Measurements from ENCODE around the gene ADCY4.
A peak's percentile ranks its signal among the peaks of the same experiment; 100 is the strongest.

The ADCY4 gene

DNA sequence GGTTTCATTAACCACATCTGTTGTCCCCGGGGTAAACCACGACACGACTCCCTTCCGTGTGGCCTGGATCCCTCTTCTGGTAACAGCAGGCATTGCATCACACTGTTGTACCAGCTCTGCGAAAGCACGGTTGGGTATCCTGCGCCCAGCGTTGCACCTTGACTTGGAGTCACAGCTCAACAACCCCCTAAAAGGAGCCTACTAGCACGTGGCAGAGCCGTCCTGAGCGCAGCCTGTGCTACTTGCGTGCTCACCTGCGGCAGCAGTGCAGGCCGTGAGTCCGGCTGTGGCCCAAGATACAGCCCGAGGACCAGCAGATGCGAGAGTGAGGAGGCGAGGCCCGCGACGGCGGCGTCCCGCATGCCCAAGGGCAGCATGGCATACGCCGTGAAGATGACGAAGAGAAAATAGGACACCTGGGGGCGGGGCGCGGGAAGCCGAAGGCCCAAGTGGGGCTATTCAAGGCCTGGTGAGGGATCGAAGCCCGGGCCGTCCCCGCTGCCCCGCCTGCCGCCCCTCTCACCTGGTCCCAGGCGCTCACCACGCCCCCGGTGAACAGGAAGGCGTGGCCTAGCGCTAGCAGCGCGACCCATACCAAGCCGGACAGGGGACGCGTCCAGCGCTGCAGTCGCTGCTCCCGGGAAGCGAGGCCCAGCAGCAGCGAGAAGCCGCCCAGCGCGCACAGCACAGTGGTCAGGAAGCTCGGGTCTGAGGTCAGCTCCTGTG lies 2.4 kb downstream of the ADCY4 start:
- no peaks in the 10 kb centered on the region for H3K9me3 ChIP-seq (ENCODE audit: insufficient read depth, low read length)
- no peaks in the 10 kb centered on the region for H3K9me2 ChIP-seq (replicated peaks; ENCODE audit: insufficient read depth, low read length)
- no peak overlapping the region for H2AFZ ChIP-seq (ENCODE audit: low read depth, low read length, severe bottlenecking)
- no peak overlapping the region for H3K9ac ChIP-seq (ENCODE audit: low read length)
- no peaks in the 10 kb centered on the region for H3K27me3 ChIP-seq (ENCODE audit: low read length)
- H3K4me3 ChIP-seq (ENCODE audit: insufficient read depth, low read length, poor library complexity, severe bottlenecking), result no peak overlapping the region
- TF ChIP-seq EZH2phosphoT487 (conservative IDR thresholded peaks at IDR 0.05; ENCODE audit: low read length), result no peak
- TF ChIP-seq, protein P1, sequence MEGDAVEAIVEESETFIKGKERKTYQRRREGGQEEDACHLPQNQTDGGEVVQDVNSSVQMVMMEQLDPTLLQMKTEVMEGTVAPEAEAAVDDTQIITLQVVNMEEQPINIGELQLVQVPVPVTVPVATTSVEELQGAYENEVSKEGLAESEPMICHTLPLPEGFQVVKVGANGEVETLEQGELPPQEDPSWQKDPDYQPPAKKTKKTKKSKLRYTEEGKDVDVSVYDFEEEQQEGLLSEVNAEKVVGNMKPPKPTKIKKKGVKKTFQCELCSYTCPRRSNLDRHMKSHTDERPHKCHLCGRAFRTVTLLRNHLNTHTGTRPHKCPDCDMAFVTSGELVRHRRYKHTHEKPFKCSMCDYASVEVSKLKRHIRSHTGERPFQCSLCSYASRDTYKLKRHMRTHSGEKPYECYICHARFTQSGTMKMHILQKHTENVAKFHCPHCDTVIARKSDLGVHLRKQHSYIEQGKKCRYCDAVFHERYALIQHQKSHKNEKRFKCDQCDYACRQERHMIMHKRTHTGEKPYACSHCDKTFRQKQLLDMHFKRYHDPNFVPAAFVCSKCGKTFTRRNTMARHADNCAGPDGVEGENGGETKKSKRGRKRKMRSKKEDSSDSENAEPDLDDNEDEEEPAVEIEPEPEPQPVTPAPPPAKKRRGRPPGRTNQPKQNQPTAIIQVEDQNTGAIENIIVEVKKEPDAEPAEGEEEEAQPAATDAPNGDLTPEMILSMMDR (IDR thresholded peaks at IDR 0.05; ENCODE audit: insufficient read depth, low read length, poor library complexity, severe bottlenecking), result peak; percentile 48
- no peaks in the 10 kb centered on the region for H3K36me3 ChIP-seq (ENCODE audit: low read length)
- peak overlapping the region; percentile 35 for H3K4me2 ChIP-seq (ENCODE audit: low read depth, low read length, poor library complexity, severe bottlenecking)
- H3K79me2 ChIP-seq (ENCODE audit: insufficient read depth, low read length), result no peaks in the 10 kb centered on the region
- no peaks in the 10 kb centered on the region for H3F3A ChIP-seq (ENCODE audit: insufficient read depth)
- no peak overlapping the region for H3K27ac ChIP-seq (ENCODE audit: low read depth, low read length)
- H4K20me1 ChIP-seq (ENCODE audit: low read depth, low read length), result no peaks in the 10 kb centered on the region

DNA sequence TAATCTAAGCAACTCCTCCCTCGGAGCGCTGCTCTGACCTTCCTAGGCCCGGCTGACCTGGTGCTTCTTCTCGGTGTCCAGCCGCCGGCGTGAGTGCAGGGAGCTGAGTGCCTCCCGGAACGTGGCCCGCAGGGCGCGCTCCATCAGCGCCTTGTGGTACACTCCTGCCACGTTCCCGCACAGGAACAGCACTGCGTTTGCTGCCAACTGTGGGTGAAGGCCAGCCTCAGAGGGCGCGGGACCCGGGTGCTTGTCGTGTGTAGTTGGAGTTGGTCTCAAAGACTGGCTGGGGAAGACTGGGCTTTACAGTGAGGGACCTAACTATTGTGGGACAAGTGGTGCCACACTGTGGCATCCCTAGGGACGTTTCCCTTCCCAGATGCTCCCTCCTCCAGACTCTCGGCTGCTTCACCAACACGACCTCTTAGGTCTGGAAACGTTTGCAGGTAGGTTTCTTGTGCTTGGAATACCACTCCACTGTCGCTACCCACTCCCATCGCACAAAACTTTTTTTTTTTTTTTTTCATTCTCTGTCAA lies 3.1 kb downstream of the ADCY4 start:
- no peak for TF ChIP-seq EZH2phosphoT487 (conservative IDR thresholded peaks at IDR 0.05; ENCODE audit: low read length)
- TF ChIP-seq, protein P1 (IDR thresholded peaks at IDR 0.05; ENCODE audit: insufficient read depth, low read length, poor library complexity, severe bottlenecking), result no peak
- no peak overlapping the region for H3K27ac ChIP-seq (ENCODE audit: low read depth, low read length)
- H3K9ac ChIP-seq (ENCODE audit: low read length), result no peak overlapping the region
- H4K20me1 ChIP-seq (ENCODE audit: low read depth, low read length), result no peaks in the 10 kb centered on the region
- no peaks in the 10 kb centered on the region for H3F3A ChIP-seq (ENCODE audit: insufficient read depth)
- H3K9me3 ChIP-seq (ENCODE audit: insufficient read depth, low read length), result no peaks in the 10 kb centered on the region
- no peak overlapping the region for H3K4me2 ChIP-seq (ENCODE audit: low read depth, low read length, poor library complexity, severe bottlenecking)
- no peak overlapping the region for H3K4me3 ChIP-seq (ENCODE audit: insufficient read depth, low read length, poor library complexity, severe bottlenecking)
- no peaks in the 10 kb centered on the region for H3K27me3 ChIP-seq (ENCODE audit: low read length)
- H3K79me2 ChIP-seq (ENCODE audit: insufficient read depth, low read length), result no peaks in the 10 kb centered on the region
- H2AFZ ChIP-seq (ENCODE audit: low read depth, low read length, severe bottlenecking), result no peak overlapping the region
- no peaks in the 10 kb centered on the region for H3K36me3 ChIP-seq (ENCODE audit: low read length)
- H3K9me2 ChIP-seq (replicated peaks; ENCODE audit: insufficient read depth, low read length), result no peaks in the 10 kb centered on the region

DNA sequence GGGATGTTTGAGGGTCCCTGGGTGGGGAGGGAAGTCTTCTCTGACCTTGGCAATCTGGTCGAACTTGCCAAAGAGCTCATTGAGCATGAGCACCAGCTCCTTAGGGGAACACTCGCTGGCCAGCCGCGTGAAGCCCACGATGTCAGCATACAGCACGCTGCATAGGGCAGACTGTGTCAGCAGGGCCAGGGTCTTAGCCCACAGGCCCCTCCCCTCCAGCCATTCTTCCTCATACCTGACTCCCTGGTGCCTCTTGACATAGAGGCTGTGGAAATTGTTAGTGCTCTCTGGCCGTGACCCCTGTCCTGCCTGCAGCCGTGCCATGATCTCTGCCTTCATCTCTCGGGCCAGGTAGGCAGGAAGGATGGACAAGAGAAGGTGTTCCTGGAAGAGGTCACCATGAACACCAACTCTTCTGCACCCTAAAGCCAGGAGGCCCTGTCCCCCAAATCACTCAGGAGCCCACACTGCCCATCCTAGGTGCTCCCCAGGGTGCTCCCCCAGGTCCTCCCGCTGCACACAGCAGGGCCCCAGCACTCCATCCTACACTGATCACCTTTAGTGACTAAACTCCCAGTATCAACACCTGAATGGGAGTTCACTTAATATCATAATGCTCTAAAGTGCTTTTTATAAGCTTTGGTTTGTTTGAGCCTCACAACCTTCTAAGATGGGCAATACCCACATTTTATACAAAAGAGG lies 3.7 kb downstream of the ADCY4 start:
- Histone ChIP-seq H3K9me3 (ENCODE audit: insufficient read depth, low read length) (no peaks in the 10 kb centered on the region), H3K27me3 (ENCODE audit: low read length) (no peaks in the 10 kb centered on the region), H3K36me3 (ENCODE audit: low read length) (no peaks in the 10 kb centered on the region), H3K9ac (ENCODE audit: low read length) (no peak overlapping the region), H3K79me2 (ENCODE audit: insufficient read depth, low read length) (no peaks in the 10 kb centered on the region), H3F3A (ENCODE audit: insufficient read depth) (no peaks in the 10 kb centered on the region), H3K27ac (ENCODE audit: low read depth, low read length) (no peak overlapping the region), H3K4me2 (ENCODE audit: low read depth, low read length, poor library complexity, severe bottlenecking) (no peak overlapping the region), H3K4me3 (ENCODE audit: insufficient read depth, low read length, poor library complexity, severe bottlenecking) (no peak overlapping the region), H4K20me1 (ENCODE audit: low read depth, low read length) (no peaks in the 10 kb centered on the region), H2AFZ (ENCODE audit: low read depth, low read length, severe bottlenecking) (no peak overlapping the region), H3K9me2 (replicated peaks; ENCODE audit: insufficient read depth, low read length) (no peaks in the 10 kb centered on the region)
- no peak for TF ChIP-seq EZH2phosphoT487 (conservative IDR thresholded peaks at IDR 0.05; ENCODE audit: low read length)
- TF ChIP-seq, protein P1 (IDR thresholded peaks at IDR 0.05; ENCODE audit: insufficient read depth, low read length, poor library complexity, severe bottlenecking), result no peak
